ENCODE measurements around the gene SLC25A34. TPM values are rescaled to one million over a fixed set of nuclear protein-coding genes. Genes with fewer than 3 reads are reported as not detected.

Gene SLC25A34
- polyA plus RNA-seq, 1 of the 3 experiments (the other 2 are of a cell fraction) = 1.4 TPM

DNA sequence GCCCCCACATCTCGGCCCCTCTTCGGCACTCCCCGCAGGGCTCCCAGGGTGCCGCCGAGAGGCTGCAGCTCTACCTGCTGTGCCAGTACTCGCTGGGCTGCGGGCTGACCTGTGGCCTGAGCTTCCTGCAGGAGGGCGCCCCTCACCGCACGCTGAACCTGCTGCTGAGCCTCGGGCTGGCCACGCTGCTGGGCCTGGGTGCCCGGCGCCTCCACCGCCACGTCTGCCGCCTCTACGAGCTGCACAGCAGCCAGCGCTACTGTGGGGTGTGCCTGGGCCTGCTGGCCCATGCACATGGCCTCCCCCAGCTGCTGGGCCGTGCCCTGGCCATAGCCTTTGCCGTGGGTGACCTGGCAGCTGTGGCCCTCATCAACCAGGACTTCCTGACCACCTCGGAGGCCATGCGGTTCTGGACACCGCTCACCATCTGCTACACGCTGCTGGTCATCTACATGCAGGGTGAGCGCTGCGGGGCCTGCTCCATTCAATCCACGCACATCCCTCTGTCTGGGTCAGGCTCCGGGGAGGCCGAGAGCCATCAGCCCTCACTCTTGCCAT is 8.1 kb downstream of the SLC25A34 start:
- H3K9ac ChIP-seq = no peak overlapping the region
- H3F3A ChIP-seq (replicated peaks; ENCODE audit: insufficient read depth) = no peaks in the 10 kb centered on the region
- H3K4me2 ChIP-seq = no peak overlapping the region
- ChIA-PET CTCF (interaction anchor here (1.0 kb wide), 1 partner anchor 48 kb away, joined by 3 read pairs; no protein-coding TSS in a partner anchor), POLR2A (no interaction called here)
- H3K4me1 ChIP-seq (ENCODE audit: control insufficient read depth in 1 of 2, insufficient read depth in 2 of 2, low read depth in 1 of 2, low read length in 1 of 2) = peaks cover 1 to 20% of the 10 kb centered on the region in 2 experiments; a peak in 3 of 4 replicates
- H2AFZ ChIP-seq (ENCODE audit: low read depth) = no peak overlapping the region
- no peaks in the 10 kb centered on the region for H3K79me2 ChIP-seq (ENCODE audit: insufficient read depth)
- no peaks in the 10 kb centered on the region for H3K36me3 ChIP-seq (replicated peaks in 1 of 2; ENCODE audit: control insufficient read depth in 1 of 2, insufficient read depth in 2 of 2, low read length in 1 of 2)
- no peak for DNase-seq
- no peaks in the 10 kb centered on the region for H3K9me3 ChIP-seq
- no peaks in the 10 kb centered on the region for H4K20me1 ChIP-seq (ENCODE audit: insufficient read depth)
- WGBS (ENCODE audit: low lambda C conversion rate) = no CpG with 5 or more reads among the region's 30 CpGs
- no peak overlapping the region for H3K4me3 ChIP-seq (ENCODE audit: low read depth in 2 of 2, low read length in 1 of 2)
- TF ChIP-seq MXI1 (IDR thresholded peaks at IDR 0.05; ENCODE audit: low read depth, low read length) (no peak), EP300 (IDR thresholded peaks at IDR 0.05; ENCODE audit: borderline replicate concordance in 1 of 2, low read depth in 1 of 2, low read length in 1 of 2) (no peak), GABPA (IDR thresholded peaks at IDR 0.05; ENCODE audit: low read depth) (no peak), NFIC (IDR thresholded peaks at IDR 0.05; ENCODE audit: borderline replicate concordance) (no peak), YY1 (IDR thresholded peaks at IDR 0.05; ENCODE audit: low read depth) (no peak), CHD2 (IDR thresholded peaks at IDR 0.05; ENCODE audit: low read length, partially characterized antibody) (no peak), NRF1 (IDR thresholded peaks at IDR 0.05; ENCODE audit: low read depth, low read length) (no peak), FOXM1 (IDR thresholded peaks at IDR 0.05; ENCODE audit: low read depth) (no peak), TEAD4 (IDR thresholded peaks at IDR 0.05; ENCODE audit: borderline replicate concordance, insufficient read depth) (no peak), RXRA (IDR thresholded peaks at IDR 0.05; ENCODE audit: borderline replicate concordance, low read depth) (no peak), SIN3A (IDR thresholded peaks at IDR 0.05; ENCODE audit: borderline replicate concordance, low read depth, low read length) (no peak), RCOR1 (IDR thresholded peaks at IDR 0.05; ENCODE audit: low read length) (no peak), GATA2 (CRISPR knock-in tag; IDR thresholded peaks at IDR 0.05) (no peak), FOXJ3 (CRISPR knock-in tag; IDR thresholded peaks at IDR 0.05) (no peak), RFX5 (IDR thresholded peaks at IDR 0.05; ENCODE audit: low read length) (no peak), MEF2A (IDR thresholded peaks at IDR 0.05; ENCODE audit: borderline replicate concordance, low read depth) (no peak)
- TF ChIP-seq, protein P1, sequence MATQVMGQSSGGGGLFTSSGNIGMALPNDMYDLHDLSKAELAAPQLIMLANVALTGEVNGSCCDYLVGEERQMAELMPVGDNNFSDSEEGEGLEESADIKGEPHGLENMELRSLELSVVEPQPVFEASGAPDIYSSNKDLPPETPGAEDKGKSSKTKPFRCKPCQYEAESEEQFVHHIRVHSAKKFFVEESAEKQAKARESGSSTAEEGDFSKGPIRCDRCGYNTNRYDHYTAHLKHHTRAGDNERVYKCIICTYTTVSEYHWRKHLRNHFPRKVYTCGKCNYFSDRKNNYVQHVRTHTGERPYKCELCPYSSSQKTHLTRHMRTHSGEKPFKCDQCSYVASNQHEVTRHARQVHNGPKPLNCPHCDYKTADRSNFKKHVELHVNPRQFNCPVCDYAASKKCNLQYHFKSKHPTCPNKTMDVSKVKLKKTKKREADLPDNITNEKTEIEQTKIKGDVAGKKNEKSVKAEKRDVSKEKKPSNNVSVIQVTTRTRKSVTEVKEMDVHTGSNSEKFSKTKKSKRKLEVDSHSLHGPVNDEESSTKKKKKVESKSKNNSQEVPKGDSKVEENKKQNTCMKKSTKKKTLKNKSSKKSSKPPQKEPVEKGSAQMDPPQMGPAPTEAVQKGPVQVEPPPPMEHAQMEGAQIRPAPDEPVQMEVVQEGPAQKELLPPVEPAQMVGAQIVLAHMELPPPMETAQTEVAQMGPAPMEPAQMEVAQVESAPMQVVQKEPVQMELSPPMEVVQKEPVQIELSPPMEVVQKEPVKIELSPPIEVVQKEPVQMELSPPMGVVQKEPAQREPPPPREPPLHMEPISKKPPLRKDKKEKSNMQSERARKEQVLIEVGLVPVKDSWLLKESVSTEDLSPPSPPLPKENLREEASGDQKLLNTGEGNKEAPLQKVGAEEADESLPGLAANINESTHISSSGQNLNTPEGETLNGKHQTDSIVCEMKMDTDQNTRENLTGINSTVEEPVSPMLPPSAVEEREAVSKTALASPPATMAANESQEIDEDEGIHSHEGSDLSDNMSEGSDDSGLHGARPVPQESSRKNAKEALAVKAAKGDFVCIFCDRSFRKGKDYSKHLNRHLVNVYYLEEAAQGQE (IDR thresholded peaks at IDR 0.05; ENCODE audit: low read depth, low read length) = no peak
- TF ChIP-seq, protein P2, sequence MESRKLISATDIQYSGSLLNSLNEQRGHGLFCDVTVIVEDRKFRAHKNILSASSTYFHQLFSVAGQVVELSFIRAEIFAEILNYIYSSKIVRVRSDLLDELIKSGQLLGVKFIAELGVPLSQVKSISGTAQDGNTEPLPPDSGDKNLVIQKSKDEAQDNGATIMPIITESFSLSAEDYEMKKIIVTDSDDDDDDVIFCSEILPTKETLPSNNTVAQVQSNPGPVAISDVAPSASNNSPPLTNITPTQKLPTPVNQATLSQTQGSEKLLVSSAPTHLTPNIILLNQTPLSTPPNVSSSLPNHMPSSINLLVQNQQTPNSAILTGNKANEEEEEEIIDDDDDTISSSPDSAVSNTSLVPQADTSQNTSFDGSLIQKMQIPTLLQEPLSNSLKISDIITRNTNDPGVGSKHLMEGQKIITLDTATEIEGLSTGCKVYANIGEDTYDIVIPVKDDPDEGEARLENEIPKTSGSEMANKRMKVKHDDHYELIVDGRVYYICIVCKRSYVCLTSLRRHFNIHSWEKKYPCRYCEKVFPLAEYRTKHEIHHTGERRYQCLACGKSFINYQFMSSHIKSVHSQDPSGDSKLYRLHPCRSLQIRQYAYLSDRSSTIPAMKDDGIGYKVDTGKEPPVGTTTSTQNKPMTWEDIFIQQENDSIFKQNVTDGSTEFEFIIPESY (IDR thresholded peaks at IDR 0.05; ENCODE audit: borderline replicate concordance, low read depth) = no peak
- TF ChIP-seq, protein P3, sequence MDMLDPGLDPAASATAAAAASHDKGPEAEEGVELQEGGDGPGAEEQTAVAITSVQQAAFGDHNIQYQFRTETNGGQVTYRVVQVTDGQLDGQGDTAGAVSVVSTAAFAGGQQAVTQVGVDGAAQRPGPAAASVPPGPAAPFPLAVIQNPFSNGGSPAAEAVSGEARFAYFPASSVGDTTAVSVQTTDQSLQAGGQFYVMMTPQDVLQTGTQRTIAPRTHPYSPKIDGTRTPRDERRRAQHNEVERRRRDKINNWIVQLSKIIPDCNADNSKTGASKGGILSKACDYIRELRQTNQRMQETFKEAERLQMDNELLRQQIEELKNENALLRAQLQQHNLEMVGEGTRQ (IDR thresholded peaks at IDR 0.05; ENCODE audit: borderline replicate concordance, low read depth, low read length) = no peak
- no peaks in the 10 kb centered on the region for H3K9me2 ChIP-seq
- H3K27me3 ChIP-seq (ENCODE audit: insufficient read depth) = no peaks in the 10 kb centered on the region
- H3K27ac ChIP-seq (ENCODE audit: low read depth in 2 of 2, low read length in 1 of 2) = no peak overlapping the region; a peak in 1 of 4 replicates

Data from SK-N-SH (cell line).